Gastroesophageal sphincter (tissue), 4 donors: Measurements from ENCODE around the gene UBAC2. TPM values are rescaled to one million over a fixed set of nuclear protein-coding genes. Genes with fewer than 3 reads are reported as not detected.

Experiments
- ATAC-seq: fragments of 150-250 bp; one replicate; pipeline ENCODE4 v1.9.1; 2016; ENCODE audit warnings: mild to moderate bottlenecking, moderate library complexity
- H3K27ac ChIP-seq, 4 donors: fragments of 200-600 bp; sonication (generic) in 3 of 4; 1 replicate in 3 of 4; 2 replicates in 1 of 4; pipeline ENCODE4 v1.5.1; 2016 to 2019
- H3K27me3 ChIP-seq: fragments of 200-600 bp; sonication (generic); one replicate; pipeline ENCODE4 v1.5.1; 2019
- H3K36me3 ChIP-seq, 2 donors: fragments of 200-600 bp; sonication (generic); one replicate each; pipeline ENCODE4 v1.5.1; 2019; ENCODE audit warnings: control low read depth in 1 of 2
- H3K4me1 ChIP-seq, 3 donors: fragments of 200-600 bp; sonication (generic); 1 replicate in 2 of 3; 2 replicates in 1 of 3; pipeline ENCODE4 v1.5.1; 2016 to 2019; ENCODE audit warnings: control low read depth in 2 of 3
- H3K4me3 ChIP-seq, 2 donors: fragments of 200-600 bp; sonication (generic); one replicate each; pipeline ENCODE4 v1.5.1; 2019; ENCODE audit warnings: mild to moderate bottlenecking in 1 of 2, moderate library complexity in 1 of 2
- H3K9me3 ChIP-seq, 3 donors: fragments of 200-600 bp; sonication (generic); one replicate each; pipeline ENCODE4 v1.5.1; 2017 to 2019; ENCODE audit warnings: control low read depth in 2 of 3
- EP300 ChIP-seq: sonication (generic); formaldehyde crosslinking; IDR thresholded peaks from one replicate; pipeline ENCODE4 v1.6.1; 2017; ENCODE audit warnings: antibody characterized with exemption, mild to moderate bottlenecking
- POLR2A ChIP-seq, 2 donors: fragments of 450-650 bp; IDR thresholded peaks; one replicate each; pipeline ENCODE4 v1.6.1; 2017; ENCODE audit warnings: antibody characterized with exemption in 2 of 2, mild to moderate bottlenecking in 2 of 2, moderate library complexity in 1 of 2
- POLR2AphosphoS5 ChIP-seq: sonication (generic); formaldehyde crosslinking; IDR thresholded peaks from one replicate; pipeline ENCODE4 v1.6.1; 2017; ENCODE audit warnings: antibody characterized with exemption
- WGBS, 2 donors: methylation state at CpG; one replicate each; pipeline ENCODE4 v1.1.5; 2018; ENCODE audit warnings: low coverage in 1 of 2; 5-methylcytosine and 5-hydroxymethylcytosine counted together
- total RNA-seq, 4 donors: library from RNA; depleted of rRNA; stranded (reverse); fragments of >200 nt; gene quantifications; one replicate each; pipeline ENCODE4 v1.1.0, GENCODE V29; 2016
- TF ChIP-seq, protein P1 (sequence below), 4 experiments: fragments of 200-600 bp in 2 of 4; fragments of 450-650 bp in 2 of 4; sonication (generic) in 1 of 4; IDR thresholded peaks; one replicate each; pipeline ENCODE4 v1.5.1; 2017 to 2019; ENCODE audit warnings: antibody characterized with exemption in 4 of 4, mild to moderate bottlenecking in 2 of 4, moderate library complexity in 2 of 4

Gene UBAC2
- total RNA-seq, 4 donors from 2014 or later: 45.0 to 59.6 (median 52.2) TPM

DNA sequence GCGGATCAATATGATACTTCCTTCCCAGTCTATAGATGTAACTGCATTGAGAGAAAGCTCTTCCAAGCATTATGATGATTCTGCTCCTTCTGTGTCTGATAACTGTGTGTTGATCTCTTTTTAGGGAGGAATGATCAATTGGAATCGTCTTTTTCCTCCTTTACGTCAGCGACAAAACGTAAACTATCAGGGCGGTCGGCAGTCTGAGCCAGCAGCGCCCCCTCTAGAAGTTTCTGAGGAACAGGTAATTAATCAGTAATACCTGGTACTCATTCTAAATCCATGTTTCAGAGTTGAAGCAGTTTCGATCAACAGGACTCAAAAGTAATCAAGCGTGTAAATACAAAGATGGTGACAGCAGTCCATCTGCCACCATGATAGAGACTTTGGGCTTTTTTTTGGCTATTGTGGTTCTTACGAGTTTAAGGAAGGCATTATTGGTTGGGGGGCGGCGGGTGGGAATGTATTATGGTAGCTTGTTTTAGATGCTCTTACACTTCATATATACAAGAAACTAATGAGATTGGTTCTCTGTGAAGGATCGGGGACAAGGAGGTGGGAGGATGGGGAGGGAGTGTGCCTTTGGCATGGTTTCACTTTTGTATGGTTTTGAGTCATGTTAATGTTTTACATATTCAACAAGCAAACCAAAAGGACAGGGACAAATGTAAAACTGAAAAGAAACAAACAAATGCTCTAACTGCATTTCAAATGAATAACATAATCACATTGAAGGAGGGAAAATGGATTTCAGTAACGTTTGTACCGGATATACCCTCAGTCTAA lies 167.2 kb downstream of the UBAC2 start:
- 77 to 90% methylated on average over 13 to 15 of the region's 16 CpGs for WGBS, 2 donors
- TF ChIP-seq, protein P1, sequence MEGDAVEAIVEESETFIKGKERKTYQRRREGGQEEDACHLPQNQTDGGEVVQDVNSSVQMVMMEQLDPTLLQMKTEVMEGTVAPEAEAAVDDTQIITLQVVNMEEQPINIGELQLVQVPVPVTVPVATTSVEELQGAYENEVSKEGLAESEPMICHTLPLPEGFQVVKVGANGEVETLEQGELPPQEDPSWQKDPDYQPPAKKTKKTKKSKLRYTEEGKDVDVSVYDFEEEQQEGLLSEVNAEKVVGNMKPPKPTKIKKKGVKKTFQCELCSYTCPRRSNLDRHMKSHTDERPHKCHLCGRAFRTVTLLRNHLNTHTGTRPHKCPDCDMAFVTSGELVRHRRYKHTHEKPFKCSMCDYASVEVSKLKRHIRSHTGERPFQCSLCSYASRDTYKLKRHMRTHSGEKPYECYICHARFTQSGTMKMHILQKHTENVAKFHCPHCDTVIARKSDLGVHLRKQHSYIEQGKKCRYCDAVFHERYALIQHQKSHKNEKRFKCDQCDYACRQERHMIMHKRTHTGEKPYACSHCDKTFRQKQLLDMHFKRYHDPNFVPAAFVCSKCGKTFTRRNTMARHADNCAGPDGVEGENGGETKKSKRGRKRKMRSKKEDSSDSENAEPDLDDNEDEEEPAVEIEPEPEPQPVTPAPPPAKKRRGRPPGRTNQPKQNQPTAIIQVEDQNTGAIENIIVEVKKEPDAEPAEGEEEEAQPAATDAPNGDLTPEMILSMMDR (IDR thresholded peaks at IDR 0.05): no peak
- TF ChIP-seq POLR2A (IDR thresholded peaks at IDR 0.05): no peak
- TF ChIP-seq POLR2AphosphoS5: no peak
- TF ChIP-seq EP300: no peak
- H3K4me3 ChIP-seq: no peak overlapping the region
- H3K9me3 ChIP-seq: no peaks in the 10 kb centered on the region
- no peaks in the 10 kb centered on the region for H3K27me3 ChIP-seq
- no peak overlapping the region for H3K27ac ChIP-seq
- H3K4me1 ChIP-seq: no peaks in the 10 kb centered on the region
- peaks cover 0 to 35% of the 10 kb centered on the region in 2 donors for H3K36me3 ChIP-seq
- ATAC-seq: no peak

DNA sequence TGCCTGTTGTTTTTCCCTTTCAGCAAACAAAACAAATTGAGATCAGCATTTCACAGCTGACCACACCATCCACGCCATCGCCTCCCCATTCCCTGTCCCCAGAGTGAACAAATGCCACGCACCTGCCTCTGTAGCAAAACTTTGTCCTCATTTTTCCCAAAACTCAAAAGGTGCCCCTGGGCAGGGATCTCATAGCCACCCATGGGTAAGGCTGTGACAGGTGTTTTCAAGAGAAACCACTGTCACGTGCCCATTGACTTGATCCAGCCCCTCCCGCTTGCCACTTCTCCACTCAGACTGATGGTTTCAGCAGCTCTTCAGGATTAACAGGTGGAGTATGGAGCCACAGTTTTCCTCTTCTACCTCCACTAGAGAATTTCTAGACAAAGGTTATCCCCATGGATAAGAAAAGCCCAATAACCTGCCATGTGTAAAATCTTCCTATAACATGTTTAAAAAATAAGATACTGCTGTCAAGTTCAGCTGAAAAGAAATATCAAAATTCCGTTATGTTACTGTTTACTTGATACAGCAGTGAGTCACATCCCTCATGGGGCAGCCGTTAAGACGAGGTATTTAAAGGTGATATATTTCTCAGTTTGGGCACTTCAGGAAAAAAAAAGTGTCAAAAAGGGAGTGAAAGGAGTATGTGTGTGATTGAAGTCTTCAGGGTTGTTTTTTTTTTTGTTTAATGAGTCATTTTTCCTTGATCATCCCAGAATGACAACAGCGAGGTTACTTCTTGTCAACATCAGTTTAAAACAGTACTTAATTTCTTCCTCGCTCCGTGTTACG lies 170.0 kb downstream of the UBAC2 start:
- ATAC-seq: no peak
- no peak for TF ChIP-seq EP300
- TF ChIP-seq, protein P1 (IDR thresholded peaks at IDR 0.05): no peak
- no peak for TF ChIP-seq POLR2AphosphoS5
- TF ChIP-seq POLR2A (IDR thresholded peaks at IDR 0.05): no peak
- WGBS, 2 donors: 81 to 84% methylated on average over 9 to 12 of the region's 12 CpGs
- Histone ChIP-seq H3K27me3 (no peaks in the 10 kb centered on the region), H3K27ac (no peak overlapping the region), H3K36me3 (peaks cover 0 to 50% of the 10 kb centered on the region in 2 donors), H3K9me3 (no peaks in the 10 kb centered on the region), H3K4me1 (no peaks in the 10 kb centered on the region), H3K4me3 (no peak overlapping the region)

DNA sequence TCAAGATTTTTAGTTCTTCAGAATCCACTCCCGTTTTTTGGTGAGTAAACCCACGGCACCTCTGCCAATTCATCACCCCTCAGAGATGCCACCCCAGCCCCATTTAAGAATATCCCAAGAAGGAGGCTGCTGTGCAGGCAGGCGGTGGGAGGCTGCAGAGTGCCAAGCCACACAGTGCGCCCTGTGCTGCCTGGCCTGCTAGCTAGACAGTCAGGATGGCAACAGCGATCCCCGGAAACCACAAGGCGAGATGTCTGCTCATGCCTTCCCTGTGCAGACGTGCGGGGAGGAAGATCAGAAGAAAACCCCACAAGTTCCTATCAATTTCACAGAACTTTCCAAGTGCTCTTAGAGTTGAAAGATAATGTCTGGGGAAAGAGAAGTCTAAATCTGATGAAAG lies 171.3 kb downstream of the UBAC2 start:
- WGBS, 2 donors: 83 to 94% methylated on average over 4 to 5 of the region's 9 CpGs
- ATAC-seq: no peak
- Histone ChIP-seq H3K27me3 (no peaks in the 10 kb centered on the region), H3K4me1 (no peaks in the 10 kb centered on the region), H3K4me3 (no peak overlapping the region), H3K36me3 (peaks cover 0 to 60% of the 10 kb centered on the region in 2 donors), H3K27ac (no peak overlapping the region), H3K9me3 (no peaks in the 10 kb centered on the region)
- no peak for TF ChIP-seq EP300
- TF ChIP-seq POLR2AphosphoS5: no peak
- no peak for TF ChIP-seq POLR2A (IDR thresholded peaks at IDR 0.05)
- TF ChIP-seq, protein P1 (IDR thresholded peaks at IDR 0.05): no peak

DNA sequence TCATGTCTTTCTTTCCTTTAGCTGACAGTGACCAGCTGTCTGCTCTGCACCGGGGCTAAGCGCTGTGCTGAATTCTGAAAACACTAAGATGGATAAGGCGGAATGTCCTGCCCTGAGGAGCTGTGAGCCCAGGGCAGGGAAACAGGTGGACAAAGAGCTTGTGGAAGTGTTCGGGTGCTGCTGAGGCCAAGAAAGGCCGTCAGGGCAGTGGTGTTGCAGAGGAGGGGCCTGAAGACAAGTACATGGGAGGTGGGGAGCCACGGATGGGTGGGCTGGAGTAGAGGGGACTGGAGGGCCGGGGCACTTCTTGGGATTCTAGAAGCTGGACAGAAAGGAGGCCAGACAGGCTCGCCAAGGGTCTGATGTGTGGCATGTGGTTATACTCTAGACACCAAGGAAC lies 172.8 kb downstream of the UBAC2 start:
- Histone ChIP-seq H3K36me3 (peaks cover 0 to 70% of the 10 kb centered on the region in 2 donors), H3K4me3 (no peak overlapping the region), H3K4me1 (no peaks in the 10 kb centered on the region), H3K27ac (no peak overlapping the region), H3K27me3 (no peaks in the 10 kb centered on the region), H3K9me3 (no peaks in the 10 kb centered on the region)
- WGBS, 2 donors: 74 to 83% methylated on average over 5 to 6 of the region's 8 CpGs
- ATAC-seq: no peak
- TF ChIP-seq POLR2AphosphoS5 (no peak), POLR2A (IDR thresholded peaks at IDR 0.05) (no peak), EP300 (no peak)
- TF ChIP-seq, protein P1 (IDR thresholded peaks at IDR 0.05): no peak
